ENCODE results near the gene PHLPP1.
"Not testable (repeated sequence)": the region's sequence is repeated elsewhere in the genome, so short reads cannot be mapped to it uniquely, and the experiment has no call there.

Gene PHLPP1

DNA sequence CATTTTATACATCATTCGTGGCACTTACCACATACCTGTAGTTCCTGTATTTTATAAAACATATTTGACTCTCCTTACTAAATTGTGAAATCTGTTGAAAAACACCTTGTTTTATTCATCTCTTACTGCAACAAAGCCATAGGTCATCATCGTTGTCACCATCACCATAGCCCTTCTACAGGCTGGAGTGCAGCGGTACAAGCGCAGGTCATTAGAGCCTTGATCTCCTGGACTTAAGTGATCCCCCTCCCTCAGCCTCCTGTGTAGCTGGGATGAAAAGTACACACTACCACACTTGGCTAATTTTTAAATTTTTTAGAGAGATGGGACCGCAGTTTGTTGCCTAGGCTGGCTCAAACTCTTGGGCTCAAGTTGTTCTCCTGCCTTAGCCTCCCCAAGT lies 184.2 kb downstream of the PHLPP1 start:
- no peak for DNase-seq

DNA sequence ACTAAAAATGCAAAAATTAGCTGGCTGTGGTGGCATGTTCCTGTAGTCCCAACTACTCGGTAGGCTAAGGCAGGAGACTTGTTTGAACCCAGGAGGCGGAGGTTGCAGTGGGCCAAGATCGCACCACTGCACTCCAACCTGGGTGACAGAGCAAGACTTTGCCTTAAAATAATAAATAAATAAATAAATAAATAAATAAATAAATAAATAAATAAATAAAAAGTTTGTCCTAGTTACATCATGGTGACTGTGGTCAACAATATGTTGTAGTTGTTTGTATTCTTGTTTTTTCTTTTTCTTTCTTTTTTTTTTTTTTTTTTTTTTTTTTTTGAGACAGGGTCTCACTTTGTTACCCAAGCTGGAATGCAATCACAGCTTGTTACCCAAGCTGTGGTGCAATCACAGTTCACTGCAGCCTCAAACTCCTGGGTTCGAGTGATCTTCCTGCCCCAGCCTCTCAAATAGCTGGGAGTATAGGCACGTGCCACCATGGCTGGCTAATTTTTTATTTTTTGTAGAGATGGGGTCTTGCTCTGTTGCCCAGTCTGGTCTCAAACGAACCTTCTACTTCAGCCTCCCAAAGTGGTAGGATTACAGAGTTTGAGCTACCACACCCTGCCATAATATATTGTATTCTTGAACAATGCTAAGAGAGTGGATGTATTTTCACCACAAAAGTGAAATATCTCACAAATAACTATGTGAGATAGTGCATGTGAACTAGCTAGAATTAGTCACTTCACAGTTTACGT lies 185.0 kb downstream of the PHLPP1 start:
- DNase-seq = no peak

DNA sequence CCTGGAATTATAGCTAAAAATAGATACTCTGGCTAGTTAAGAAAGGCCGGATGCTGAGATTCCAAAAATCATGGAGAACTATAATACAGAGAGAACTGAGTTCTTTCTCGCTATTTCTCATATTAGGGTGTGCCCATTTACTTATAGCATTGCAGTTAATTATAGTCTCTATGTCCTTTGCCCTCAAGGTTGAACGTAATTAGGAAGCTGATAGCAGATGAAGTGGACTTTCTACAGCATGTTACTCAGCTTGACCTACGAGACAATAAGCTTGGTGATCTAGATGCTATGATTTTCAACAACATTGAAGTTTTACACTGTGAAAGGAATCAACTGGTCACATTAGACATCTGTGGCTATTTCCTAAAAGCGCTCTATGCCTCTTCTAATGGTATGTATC lies 187.4 kb downstream of the PHLPP1 start:
- no peak for DNase-seq

GRCh38 chr18:62904396-62905285 lies 189.3 kb downstream of the PHLPP1 start:
- DNase-seq = no peak

GRCh38 chr18:62912885-62913284 lies 197.5 kb downstream of the PHLPP1 start:
- no peak for DNase-seq

DNA sequence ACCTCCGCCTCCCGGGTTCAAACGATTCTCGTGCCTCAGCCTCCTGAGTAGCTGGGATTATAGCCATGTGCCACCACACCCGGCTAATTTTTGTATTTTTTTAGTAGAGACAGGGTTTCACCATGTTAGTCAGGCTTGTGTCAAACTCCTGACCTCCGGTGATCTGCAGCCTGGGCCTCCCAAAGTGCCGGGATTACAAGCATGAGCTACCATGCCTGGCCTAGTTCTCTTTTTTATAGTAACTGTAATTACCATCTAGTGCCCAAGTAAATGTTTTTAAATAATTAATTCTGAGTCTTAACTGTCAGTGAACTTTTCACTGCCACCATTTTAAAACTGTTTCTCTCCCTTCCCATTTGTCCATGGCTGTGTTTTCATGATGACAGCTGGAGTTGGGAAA lies 198.5 kb downstream of the PHLPP1 start:
- DNase-seq = not testable (repeated sequence)

DNA sequence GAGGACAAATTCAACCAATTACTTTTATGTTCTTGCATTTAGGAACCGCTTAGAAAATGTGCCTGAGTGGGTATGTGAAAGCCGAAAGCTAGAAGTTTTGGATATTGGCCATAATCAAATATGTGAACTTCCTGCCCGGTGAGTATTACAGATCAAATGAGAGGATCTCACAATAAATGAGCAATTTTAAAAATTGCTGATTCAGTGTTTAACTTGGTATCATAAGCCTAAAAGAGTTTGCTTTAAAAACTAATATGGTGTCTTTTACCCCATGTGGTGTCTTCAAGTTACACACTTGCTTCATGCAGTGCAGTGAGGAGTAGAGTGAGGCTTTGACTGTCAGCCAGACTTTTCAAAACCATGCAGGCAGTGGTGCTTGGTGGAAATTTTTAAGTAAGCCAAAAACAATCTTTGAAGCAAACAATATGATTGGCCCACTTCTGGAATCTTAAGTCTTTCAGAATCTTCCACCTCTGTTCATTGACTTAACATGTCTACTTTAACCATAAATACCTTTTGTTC lies 199.6 kb downstream of the PHLPP1 start:
- DNase-seq = no peak

- DNase-seq = no peak
These were observed 203.0 kb downstream of the PHLPP1 start for GRCh38 chr18:62918361-62918760.

- DNase-seq = no peak
These were observed 203.9 kb downstream of the PHLPP1 start for GRCh38 chr18:62919109-62919838.

DNA sequence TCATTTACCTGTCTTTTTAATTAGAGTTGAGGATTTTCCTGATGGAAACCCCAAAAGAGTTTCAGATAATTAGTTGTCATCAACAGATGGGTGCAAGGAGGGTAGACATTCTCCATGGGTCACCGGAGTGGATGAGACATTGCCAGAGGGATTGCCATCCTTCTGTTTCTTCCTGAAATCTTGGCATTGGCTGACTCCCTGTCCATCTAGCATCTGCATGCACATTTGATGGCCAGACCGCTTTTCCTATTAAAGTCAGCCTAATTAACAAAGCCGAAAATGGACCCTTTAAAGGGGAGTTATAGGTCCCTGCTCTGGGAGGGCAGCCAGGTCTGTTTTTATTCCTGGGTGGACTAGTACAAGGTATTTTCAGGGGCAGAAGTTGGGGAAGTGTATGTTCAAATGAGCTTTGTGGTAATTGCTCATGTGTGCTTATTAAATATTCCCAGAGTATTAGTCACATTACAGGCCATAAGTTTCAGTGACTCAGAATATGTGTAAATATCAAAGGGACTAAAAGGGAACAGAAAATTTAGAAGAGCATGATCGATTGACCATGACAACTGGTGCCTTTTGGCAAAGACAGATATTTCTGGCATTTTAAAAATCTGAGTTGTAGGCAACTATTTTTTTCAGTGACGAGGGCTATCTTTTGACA lies 209.8 kb downstream of the PHLPP1 start:
- peak; percentile 65 for DNase-seq

DNA sequence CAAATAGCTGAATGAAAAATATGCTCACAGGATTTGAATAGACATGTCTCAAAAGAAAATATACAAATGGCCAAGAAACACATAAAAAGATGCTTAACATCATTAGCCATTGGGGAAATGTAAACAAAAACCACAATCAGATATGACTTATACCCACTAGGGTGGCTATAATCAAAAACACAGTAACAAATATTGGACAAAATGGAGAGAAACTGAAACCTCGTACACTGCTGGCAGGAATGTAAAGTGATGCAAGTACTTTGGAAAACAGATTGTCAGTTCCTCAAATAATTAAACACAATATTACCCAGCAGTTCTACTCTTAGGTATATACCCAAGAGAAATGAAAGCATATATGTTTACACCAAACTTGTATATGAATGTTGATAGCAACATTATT lies 213.0 kb downstream of the PHLPP1 start:
- DNase-seq = no peak

- DNase-seq = no peak
These were observed 218.0 kb downstream of the PHLPP1 start for GRCh38 chr18:62933261-62933887.

DNA sequence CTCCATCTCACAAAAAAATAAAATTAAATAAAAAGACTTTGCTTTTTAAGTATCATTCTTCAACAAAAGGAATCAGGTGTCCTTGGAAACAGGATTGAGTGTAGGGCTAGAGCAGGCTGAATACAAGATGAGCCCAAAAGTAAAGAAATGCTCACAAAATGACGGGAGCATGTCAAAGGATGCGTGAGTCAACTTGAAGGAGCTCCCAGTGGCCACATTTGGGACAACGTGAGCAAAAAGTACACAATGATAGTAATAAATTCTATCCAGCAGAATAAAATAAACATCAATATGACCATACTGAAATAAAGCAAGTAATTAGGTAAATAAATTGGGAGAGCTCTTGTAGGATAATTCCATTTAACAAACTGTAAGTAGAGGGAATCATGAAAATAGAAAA lies 220.7 kb downstream of the PHLPP1 start:
- no peak for DNase-seq

GRCh38 chr18:62937065-62937464 lies 221.7 kb downstream of the PHLPP1 start:
- peak; percentile 28 for DNase-seq

DNA sequence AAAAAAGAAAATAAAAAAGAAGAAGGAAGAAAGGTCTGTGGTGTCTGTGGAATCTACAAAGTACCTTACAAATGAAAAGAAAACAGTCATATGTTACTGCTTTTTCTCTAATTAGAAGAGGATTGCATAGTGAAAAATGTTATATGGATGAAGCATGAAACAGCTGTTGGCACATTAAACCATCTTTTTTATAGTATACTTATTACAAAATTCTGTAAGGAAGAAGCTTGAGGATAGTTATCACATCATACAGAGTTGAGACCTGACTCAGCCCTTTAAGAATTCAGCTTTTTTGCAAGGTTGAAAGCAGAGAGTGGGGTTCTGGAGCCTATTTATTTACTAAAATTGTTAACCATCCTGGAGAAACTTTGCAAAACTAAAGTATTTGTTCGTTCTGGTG lies 222.7 kb downstream of the PHLPP1 start:
- peak; percentile 52 for DNase-seq

GRCh38 chr18:62938487-62938886 lies 223.1 kb downstream of the PHLPP1 start:
- DNase-seq = no peak

- DNase-seq = no peak
These were observed 224.1 kb downstream of the PHLPP1 start for GRCh38 chr18:62939433-62939832.

DNA sequence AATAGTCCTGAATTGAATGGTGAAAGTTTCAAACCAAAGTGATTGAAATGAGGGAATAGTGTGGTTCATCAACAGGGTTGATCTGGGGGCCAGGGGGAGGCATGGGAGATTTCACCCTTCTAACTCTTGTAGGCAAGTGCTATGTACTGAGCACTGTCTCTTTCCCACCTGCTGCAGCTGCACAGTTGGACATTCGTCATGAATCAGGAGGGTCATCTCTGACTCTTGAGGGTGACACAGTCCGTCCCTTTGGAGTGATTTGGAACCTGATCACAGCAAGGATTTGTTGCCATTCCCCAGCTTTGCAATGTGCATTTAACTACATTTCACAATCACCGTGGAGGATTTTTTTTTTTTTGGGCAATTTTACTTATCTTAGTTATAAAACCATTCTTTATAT lies 224.6 kb downstream of the PHLPP1 start:
- no peak for DNase-seq

GRCh38 chr18:62942578-62942977 lies 227.2 kb downstream of the PHLPP1 start:
- DNase-seq = no peak

DNA sequence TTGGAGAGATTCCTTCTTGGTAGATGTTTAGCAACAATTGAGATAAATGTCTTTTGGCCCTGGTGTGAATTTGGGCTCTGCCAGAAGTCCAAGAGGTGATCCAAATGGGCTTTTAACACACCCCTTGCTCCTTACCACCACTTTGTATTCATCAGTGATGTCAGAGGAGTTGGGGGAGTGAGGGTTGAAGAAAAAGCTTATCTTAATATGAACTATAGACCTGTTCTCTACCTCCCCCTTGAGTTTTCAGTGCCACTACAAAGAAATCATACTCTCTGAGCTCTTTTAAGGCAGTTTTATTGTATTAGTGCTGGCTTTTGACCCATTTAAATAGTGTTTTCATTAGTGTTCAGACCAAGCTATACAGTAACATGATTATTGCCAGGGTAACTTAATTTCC lies 229.1 kb downstream of the PHLPP1 start:
- no peak for DNase-seq

DNA sequence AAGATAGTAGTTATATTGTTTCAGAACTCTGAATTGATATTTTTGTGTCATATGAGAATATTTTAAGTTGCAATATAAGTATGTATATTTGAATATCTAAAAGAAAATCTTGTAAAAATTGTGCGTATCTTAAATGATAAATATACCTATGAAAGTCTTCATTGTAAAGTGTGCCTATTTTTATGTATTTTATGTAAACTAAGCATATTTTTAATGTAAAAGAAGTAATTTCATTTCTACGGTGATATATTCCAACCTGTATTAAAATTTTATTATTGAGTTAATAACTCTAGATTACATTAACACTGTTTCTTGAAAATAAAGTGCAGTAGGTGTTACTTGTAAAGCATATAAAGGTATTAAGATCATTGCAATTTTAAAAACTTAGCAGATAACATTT lies 233.4 kb downstream of the PHLPP1 start:
- no peak for DNase-seq

DNA sequence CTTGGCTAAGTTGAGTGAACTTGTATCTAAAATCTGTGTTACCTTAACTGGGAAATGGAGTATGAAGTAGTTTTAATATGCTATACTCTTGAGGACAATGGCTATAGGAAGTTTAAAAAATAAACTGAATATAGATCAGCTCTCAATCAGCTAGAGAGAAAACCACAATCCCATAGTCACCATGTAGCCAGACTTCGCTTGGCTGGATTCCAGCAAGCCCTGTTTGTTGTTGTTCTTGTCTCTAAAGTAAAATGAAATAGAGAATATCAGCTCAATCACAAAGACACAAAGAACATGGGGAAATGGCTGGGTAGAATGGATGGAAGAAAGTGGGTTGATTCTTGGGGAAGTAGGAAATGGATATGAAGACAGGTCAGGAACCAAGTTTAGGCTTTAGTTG lies 234.9 kb downstream of the PHLPP1 start:
- DNase-seq = no peak
